SK-MEL-5 (cell line): ENCODE measurements around the gene B4GALNT3. TPM values are rescaled to one million over a fixed set of nuclear protein-coding genes. Genes with fewer than 3 reads are reported as not detected.
A peak's percentile ranks its signal among the peaks of the same experiment; 100 is the strongest.
"Not testable (repeated sequence)": the region's sequence is repeated elsewhere in the genome, so short reads cannot be mapped to it uniquely, and the experiment has no call there.

Experiments
- DNase-seq: peaks from one replicate; pipeline ENCODE4 v3.0.0-alpha.2; 2016; ENCODE audit warnings: low read depth, low spot score
- in situ Hi-C: cut with HindIII; loops from 2 replicates; pipeline ENCODE4 v1.10.0; 2016; ENCODE audit warnings: low sequenced_read_pairs, high pct_unique_total_duplicates, low pct_unique_long_range_greater_than_20kb
- polyA plus RNA-seq, 2 experiments: library from polyadenylated mRNA; depleted of rRNA; stranded (reverse); fragments of >200 nt; gene quantifications; 2 replicates each; pipeline ENCODE4 v1.2.3, GENCODE V29; 2015
- total RNA-seq: library from RNA; depleted of rRNA; stranded (reverse); fragments of >200 nt; shearing (Covaris generic); gene quantifications from 2 replicates; pipeline ENCODE4 v1.2.3, GENCODE V29; 2014; rRNA removed

The B4GALNT3 gene
- total RNA-seq: 0.34 and 1.2 TPM in 2 replicates
- polyA plus RNA-seq (2015; cell fraction: cytosol; rRNA removed): 0.62 and 0.92 TPM in 2 replicates
- 0.90 and 5.0 TPM in 2 replicates for polyA plus RNA-seq (2015; cell fraction: nucleus; rRNA removed)

DNA sequence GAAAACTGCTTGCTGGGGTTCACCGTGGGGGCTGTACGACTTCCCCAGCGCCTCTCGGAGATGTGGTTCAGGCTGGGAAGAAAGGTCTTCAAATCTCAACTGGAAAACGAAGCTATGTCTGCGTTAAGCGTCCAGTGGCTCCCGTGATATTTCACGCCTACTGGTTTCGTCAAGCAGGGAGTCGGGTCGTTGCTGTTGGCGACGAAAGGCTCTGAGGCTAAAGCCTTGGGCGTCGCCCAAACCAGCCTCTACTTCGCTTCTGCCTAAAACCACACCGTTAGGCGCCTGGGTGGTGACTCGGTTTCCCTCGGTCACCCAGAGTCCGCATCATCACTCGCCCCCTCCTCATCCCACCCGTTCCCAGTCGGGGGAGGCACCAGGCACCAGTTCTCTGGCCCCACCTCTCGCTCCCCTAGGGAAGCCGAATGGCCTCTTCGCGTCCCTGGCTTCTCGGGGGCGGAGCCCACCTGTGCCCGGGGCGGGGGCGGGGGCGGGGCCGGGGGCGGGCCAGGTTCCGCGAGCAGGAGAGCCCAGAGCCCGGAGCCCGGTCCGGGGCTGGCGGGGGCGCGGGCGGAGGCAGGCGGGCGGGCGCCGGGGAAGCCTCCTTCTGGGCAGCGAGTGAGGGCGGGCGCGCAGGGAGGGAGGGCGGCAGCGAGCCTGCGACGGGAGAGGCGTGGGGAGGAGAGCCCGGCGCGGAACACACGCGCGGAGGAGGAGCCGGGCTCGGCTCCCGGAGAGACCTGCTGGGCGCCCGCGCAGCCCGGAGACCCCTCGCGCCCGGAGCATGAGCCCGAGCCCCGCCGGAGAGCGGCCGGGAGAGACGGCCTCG lies at the start of gene B4GALNT3:
Gene B4GALNT3, plus strand, starts transcription at position 510 of the 829 bp plus-strand sequence. CDS start 438 bp downstream, outside the sequence.
- DNase-seq: peak; percentile 23
- in situ Hi-C loops: no loop called here

DNA sequence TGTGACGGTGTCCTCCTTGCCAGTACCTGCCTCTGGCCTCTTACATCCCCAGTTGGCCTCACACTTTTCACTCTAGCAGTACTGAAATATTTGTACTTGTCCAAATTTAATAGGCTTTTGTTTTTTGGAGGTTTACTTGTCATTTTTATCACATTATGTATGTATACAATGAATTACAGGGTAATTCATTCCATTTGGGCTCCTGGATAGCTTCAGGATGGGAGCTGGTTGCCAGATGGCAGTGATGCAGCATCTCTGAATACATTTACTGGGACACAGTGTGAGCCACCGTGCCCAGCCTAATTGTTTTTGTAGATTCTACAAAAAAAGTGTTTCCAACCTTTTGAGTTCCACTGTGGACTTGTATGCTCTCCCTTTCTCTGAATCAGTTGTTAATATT lies 44.9 kb upstream of the B4GALNT3 start:
- DNase-seq: no peak
- in situ Hi-C loops: no loop called here

DNA sequence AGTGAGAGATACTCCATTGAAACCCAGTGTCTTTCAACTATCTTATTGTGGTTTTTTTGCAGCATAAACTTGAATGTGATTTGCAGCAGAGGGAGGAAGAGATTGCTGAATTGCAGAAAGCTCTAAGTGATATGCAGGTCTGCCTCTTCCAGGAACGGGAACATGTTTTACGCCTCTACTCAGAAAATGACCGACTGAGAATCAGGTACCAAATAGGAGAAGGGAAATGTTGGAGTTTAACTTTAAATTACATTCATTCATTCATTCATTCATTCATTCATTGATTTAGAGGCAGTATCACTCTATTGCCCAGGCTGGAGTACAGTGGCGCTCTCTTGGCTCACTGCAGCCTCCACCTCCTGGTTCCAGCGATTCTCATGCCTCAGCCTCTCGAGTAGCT lies 41.3 kb upstream of the B4GALNT3 start:
- no peak for DNase-seq
- in situ Hi-C loops: no loop called here

DNA sequence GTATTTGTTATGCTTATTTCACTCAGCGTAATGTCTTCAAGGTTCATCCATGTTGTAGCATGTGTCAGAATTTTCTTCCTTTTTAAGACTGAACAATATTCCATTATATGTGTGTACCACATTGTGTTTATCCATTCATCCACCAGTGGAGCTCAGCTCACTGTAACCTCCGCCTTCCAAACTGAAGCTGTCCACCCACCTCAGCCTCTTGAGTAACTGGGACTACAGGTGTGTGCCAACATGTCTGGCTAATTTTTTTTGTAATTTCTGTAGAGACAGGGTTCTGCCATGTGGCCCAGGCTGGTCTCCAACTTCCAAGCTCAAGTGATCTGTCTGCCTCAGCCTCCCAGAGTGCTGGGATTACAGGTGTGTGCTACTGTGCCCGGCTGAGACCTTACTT lies 37.2 kb upstream of the B4GALNT3 start:
- DNase-seq: no peak
- in situ Hi-C loops: no loop called here

DNA sequence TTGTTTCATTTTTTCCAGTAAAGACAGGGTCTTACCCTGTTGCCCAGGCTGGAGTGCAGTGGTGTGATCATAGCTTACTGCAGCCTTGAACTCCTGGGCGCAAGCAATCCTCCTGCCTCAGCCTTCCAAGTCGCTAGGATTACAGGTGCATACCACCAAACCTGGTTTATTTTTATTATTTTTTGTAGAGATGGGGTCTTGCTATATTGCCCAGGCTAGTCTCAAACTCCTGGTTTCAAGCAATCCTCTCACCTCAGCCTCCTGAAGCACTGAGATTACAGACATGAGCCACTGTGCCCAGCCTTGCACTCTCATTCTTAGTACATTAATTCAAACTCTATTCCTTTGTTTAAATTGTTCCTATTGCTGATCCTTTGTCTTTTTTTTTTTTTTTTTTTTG lies 24.0 kb upstream of the B4GALNT3 start:
- in situ Hi-C loops: not testable (repeated sequence)

DNA sequence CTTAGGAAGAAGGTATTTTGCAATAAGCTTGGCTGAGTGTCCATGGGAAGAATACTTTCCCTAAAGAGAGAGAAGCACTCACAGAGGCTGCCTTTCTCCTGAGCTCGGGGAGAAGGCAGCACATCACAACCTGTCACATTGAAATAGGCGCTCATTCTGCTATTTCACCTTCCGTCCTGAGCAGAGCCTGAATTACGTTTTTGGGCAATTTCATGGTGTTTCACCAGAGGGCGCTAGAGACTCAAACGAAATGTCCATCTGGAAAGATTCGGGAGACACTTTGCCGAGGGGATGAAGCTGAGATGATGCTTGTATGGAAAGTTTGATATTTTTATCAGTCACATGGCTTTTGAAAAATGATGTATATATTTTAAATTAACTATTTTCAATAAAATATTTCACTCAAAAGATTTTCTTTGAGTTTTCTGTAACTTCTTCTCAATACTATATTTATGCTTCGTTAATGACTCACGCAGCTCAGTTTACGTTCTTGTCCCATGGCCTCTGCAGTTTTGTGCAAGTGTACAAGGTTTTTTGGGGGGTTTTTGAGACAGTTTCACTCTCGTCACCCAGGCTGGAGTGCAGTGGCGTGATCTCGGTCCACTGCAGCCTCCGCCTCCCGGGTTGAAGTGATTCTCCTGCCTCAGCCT lies 17.4 kb upstream of the B4GALNT3 start:
- peak; percentile 72 for DNase-seq
- in situ Hi-C loops: no loop called here

More for the DNA sequence above, 24.0 kb upstream of the B4GALNT3 start:
- DNase-seq: not testable (repeated sequence)

DNA sequence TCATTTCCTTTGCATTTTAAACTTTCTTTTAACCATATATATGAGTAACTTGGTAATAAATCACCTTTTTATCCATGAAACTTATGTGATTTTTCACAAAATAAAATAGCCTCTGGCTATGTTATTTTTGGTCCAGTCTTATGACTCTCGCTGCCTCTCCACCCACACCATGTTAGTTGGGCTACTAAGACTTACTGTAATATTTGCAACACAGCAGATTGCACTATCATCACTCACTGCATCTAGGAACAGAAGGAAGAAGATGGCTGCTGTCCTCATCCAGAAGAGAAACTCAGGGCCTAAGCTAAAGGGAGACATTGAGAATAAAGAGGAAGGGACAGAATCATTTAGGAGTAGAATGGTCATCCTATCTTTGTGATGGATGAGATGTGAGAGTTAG lies 12.6 kb upstream of the B4GALNT3 start:
- in situ Hi-C loops: no loop called here
- DNase-seq: no peak

DNA sequence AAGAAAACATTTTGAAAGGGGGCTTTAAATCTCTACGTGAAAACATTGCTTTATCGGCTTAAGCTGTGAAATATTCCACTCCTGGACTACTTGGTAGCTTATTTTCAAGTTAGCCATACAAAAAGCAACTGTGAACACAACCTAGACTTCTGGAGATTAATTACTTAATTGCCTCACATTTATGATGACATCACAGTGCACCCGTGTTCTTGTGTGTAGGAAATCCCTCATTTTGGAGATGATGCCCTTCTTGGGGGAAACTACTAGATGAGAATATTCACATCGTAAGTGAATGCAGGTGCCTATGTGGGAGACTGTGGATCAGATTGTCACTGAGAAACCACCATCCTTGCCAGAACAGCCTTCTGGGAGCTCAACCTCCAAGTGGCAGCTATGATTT lies 10.5 kb upstream of the B4GALNT3 start:
- in situ Hi-C loops: no loop called here
- no peak for DNase-seq

DNA sequence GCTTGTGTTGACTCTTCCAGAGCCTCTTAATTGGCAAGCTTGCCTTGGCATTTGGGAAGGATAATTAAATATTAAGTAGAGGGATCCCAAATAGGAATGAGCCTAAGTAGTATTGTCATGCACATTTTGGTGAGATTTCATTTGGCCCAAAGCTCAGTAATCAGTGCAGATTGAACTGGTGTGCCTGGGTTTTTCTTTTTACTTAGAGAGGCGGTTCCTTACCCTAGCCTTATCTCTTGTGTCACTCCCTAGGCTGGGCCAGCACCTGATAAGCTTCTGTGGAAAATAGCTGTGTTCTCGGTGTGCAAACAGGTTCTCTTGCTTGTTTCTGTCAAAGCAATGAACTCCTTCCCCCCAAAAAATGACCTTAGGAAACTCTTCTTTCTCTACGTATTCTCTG lies 9.3 kb upstream of the B4GALNT3 start:
- in situ Hi-C loops: no loop called here
- DNase-seq: no peak

DNA sequence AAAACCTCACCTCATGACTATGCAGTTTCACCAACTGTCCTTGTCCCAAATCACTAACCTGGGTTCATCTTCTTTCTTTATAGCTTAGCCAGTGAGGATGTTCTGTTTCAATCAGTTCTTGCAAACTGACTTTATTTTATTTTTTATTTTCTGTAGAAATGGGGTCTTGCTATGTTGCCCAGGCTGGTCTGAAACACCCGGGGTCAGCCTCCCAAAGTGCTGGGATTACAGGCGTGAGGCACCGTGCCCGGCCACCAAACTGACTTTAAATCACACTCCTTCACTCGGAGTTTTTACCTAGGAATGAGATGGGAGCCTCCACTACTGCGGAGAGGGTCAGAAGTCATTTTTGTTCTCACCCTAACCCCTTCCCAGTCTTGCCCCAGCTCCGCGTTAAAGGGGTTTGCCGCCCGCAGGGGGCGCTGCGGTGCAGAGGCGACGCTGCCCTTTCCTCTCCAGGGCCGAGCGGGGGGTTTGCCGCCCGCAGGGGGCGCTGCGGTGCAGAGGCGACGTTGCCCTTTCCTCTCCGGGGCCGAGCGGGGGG lies 7.0 kb upstream of the B4GALNT3 start:
- in situ Hi-C loops: no loop called here
- no peak for DNase-seq

DNA sequence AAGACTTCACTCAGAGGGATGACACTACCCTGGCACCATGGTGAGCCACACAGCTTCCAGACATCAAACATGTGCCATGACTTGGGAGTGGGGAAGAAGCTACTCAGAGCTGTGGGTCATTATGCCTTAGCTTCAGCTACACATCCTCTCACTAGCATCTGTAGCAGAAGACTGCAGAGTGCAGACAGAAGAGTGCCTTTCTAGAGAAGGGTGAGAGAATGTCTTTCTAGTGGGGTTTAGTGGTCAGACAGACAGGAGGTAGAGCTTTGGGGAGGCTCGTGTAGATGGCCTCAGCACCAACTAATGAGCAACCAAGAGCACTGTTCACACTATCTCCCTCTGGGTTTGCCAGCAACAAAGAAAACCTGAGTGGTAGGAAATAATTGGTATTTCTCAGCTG lies 4.9 kb upstream of the B4GALNT3 start:
- DNase-seq: no peak
- in situ Hi-C loops: no loop called here

DNA sequence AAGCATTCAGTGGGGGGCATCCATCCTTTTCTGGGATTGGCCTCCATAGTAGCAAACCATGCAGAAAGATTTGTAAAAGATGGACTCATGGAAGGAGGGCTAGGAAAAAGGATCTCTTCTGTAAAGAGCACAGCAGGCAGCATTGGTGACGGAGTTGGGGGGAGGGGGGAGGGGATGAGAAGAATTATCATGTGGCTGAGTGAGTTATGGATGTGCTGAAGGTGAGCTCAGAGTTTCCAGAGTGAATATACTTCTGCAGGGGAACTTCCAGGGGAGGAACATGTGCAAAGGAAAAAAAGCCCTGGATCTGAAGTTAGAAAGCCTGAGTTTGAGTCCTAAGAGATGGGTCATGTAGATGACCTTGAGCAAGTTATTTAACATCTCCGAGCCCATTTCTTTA lies 3.9 kb upstream of the B4GALNT3 start:
- in situ Hi-C loops: no loop called here
- no peak for DNase-seq

DNA sequence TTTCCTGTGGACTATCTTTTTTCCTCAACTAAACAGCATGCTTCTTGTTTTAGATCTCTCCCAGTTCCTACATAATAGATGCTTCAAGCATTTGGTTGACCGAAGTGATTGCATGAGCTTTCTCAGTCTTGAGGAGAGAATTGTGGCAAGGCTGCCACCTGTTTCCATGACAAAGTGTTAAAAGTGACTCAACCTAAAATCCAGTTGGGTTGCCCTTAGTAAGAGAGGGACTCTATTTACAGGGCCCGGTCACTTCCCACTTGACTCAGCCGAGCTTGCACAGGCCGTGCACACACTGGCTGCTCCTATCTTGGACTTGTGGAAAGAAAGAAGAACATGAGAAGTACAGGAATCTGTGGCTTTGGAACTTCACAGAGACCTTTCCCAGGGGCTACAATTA lies 2.1 kb upstream of the B4GALNT3 start:
- in situ Hi-C loops: no loop called here
- DNase-seq: no peak

DNA sequence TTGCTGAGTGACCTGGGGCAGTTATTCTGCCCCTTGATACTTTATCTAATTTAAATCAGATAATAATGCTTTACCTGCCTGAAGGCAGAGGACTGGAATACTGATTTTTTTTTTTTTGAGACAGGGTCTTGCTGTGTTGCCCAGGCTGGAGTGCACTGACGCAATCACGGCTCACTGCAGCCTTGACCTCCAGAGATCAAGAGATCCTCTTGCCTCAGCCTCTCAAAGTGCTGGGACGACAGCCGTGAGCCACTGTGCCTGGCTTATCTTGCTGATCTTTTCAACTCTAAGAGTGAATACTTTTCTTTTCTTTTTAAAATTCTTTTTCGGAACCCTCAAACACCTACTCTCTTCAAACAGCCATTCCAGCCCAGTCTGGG lies 699 bp upstream of the B4GALNT3 start:
- in situ Hi-C loops: no loop called here
- no peak for DNase-seq

DNA sequence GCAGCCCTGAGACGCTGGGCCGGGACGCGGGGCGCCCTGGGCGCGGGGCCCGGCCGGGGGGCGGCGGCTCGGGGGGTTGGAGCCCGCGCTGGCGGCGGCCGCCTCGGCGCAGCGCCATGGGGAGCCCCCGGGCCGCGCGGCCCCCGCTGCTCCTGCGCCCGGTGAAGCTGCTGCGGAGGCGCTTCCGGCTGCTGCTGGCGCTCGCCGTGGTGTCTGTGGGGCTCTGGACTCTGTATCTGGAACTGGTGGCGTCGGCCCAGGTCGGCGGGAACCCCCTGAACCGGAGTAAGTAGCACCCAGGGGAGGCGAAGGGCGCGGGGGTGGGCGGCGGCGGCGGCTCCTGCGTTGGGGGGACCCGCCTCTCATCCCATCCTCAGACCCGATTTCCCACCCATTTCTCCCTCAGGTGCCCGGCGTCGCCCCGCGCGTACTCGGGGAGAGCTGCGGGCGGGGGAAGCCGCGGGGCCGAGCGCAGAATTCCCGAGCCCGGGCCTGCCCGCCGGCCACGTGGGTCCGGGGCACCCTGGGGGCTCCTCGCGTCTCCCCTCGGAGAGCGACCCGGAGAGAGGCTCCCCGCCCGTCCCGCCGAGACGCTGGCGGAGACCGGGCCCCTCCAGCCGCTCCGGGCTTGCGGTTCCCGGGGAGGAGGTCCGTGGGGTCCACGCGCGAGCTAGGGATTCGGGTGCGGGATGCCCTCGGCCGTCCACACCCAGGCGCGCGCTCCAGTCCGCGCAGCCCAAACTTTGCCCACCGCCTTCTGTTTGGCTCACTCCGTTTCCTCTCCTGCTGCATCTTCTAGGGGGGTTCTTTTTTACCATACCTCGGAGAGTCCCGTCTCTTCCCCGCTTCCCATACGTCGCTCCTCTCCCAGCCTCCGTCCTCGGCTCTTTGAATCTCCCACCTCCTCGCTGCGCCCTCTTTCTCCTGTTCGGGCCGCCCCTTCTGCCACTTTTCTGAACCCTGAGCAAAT lies 807 bp downstream of the B4GALNT3 start:
- no peak for DNase-seq
- in situ Hi-C loops: no loop called here

DNA sequence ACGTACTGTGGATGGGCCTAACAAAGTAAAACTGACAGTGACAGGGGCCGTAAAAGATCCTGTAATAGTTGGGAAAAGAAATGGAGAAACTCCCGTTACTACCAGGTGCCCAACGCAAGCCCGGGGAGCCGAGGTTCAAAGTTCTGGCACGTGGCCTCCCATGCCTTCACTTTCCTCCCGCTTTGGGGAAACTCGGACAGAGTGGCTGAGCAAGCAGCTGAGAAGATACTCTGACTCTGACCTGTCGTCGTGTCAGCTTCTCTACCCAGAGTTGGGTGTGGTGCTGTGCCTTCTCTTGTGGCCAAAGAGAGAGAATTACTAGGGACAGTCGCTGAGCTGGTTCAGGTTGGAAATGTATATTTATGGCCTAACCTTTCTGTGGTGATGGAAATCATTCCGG lies 1.7 kb downstream of the B4GALNT3 start:
- no peak for DNase-seq
- in situ Hi-C loops: no loop called here

DNA sequence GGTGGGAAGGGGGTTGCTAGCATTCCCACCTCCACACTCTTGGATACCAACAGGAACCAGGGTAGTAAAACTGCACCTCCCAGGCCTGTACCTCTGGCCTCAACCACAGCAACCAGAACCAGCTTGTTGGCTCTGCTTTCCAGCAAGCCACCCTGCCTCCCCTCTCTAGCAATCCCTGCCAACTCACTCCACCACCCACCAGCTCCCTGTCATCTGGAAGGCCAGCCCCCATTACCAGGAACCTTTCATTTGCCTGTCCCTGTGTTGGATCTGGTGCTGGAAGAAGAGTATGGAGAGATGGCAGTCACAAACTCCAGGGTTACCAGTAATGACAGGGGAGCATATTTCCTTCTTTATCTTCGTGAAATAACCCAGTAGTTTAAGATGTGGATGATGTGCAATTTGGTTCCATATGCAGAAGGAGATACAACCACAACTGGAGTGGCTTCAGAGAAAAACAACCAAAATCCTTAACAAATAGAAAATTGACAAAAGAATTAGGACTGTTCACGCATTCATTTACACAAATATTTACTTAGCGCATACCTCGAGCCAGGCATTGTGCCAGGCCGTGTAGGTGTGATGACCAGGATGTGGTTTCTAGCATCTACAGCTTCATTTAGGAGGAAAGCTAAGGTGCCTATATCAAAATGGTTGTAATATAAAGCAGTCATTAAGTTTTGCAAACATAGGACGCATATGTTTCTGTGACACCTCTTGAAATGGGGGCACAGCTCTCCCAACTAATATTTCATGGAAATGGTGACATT lies 3.4 kb downstream of the B4GALNT3 start:
- no peak for DNase-seq
- in situ Hi-C loops: no loop called here
